HG02884 (cell line): ENCODE data around the gene TDG.
"Not testable (repeated sequence)": the region's sequence is repeated elsewhere in the genome, so short reads cannot be mapped to it uniquely, and the experiment has no call there.

Source experiments
- ATAC-seq: cut with Tn5 transposase; IDR thresholded peaks from one replicate; pipeline ENCODE4 v1.9.1; 2021; ENCODE audit warnings: mild to moderate bottlenecking, moderate library complexity; ENCODE audit not compliant: unreplicated experiment

TDG gene

GRCh38 chr12:104012331-104012730 lies 46.7 kb downstream of the TDG start:
- no peak for ATAC-seq

- not testable (repeated sequence) for ATAC-seq
Observed at GRCh38 chr12:104021862-104022261, 56.2 kb downstream of the TDG start.

- no peak for ATAC-seq
Observed at GRCh38 chr12:104022786-104023185, 57.1 kb downstream of the TDG start.

GRCh38 chr12:104023710-104024109 lies 58.0 kb downstream of the TDG start:
- no peak for ATAC-seq

- ATAC-seq = no peak
Observed at GRCh38 chr12:104024348-104024747, 58.7 kb downstream of the TDG start.

- no peak for ATAC-seq
Observed at GRCh38 chr12:104025771-104026170, 60.1 kb downstream of the TDG start.

GRCh38 chr12:104026841-104027599 lies 61.3 kb downstream of the TDG start:
- no peak for ATAC-seq

GRCh38 chr12:104030596-104030995 lies 64.9 kb downstream of the TDG start:
- not testable (repeated sequence) for ATAC-seq

GRCh38 chr12:104036143-104036542 lies 70.5 kb downstream of the TDG start:
- ATAC-seq = not testable (repeated sequence)
